Measurements from ENCODE around the gene SULT1C2. TPM values are rescaled to one million over a fixed set of nuclear protein-coding genes. Genes with fewer than 3 reads are reported as not detected.

SULT1C2 gene
- polyA plus RNA-seq, 4 donors, result 2.7 to 252 (median 4.9) TPM; not detected in 1

Other genes with a start within 250 kb of the SULT1C2 start
- 1 to 10 TPM in 2 of 4 donors, not detected in 2; 2.3 to 5.1 TPM for gene SULT1C3, start 48.9 kb upstream of the SULT1C2 start, polyA plus RNA-seq
- 10 to 100 TPM in 1 of 4 donors, 1 to 10 TPM in 2, not detected in 1; 1.1 to 13.3 (median 2.4) TPM for gene SULT1C4, start 89.1 kb downstream of the SULT1C2 start, polyA plus RNA-seq
- 100 to 1,000 TPM in 1 of 4 donors, 10 to 100 TPM in 3; 14.0 to 110 (median 15.1) TPM for gene GCC2, start 160.3 kb downstream of the SULT1C2 start, polyA plus RNA-seq
- 10 to 100 TPM in 3 of 4 donors, 1 to 10 TPM in 1; 8.3 to 51.4 (median 21.7) TPM for gene LIMS1, start 245.6 kb downstream of the SULT1C2 start, polyA plus RNA-seq